Right cardiac atrium (tissue), 5 donors: Measurements from ENCODE around the gene SDF2L1. TPM values are rescaled to one million over a fixed set of nuclear protein-coding genes. Genes with fewer than 3 reads are reported as not detected.

Experiments
- ATAC-seq, 2 donors: fragments of 200-7000 bp; cut with Tn5 transposase; one replicate each; pipeline versions ENCODE4 v1.8.0 to v1.9.1; 2020; ENCODE audit warnings: moderate library complexity in 2 of 2, mild to moderate bottlenecking in 1 of 2
- DNase-seq, 3 donors: peaks; one replicate each; pipeline ENCODE4 v3.0.0-alpha.2; 2020
- H3K27ac ChIP-seq: one replicate; pipeline ENCODE4 v1.5.1; 2013; ENCODE audit warnings: mild to moderate bottlenecking, low read length, control low read depth, moderate library complexity
- H3K27me3 ChIP-seq: one replicate; pipeline ENCODE4 v1.6.1; 2013; ENCODE audit not compliant: control insufficient read depth, insufficient read depth
- H3K4me1 ChIP-seq: one replicate; pipeline ENCODE4 v1.6.1; 2013; ENCODE audit warnings: low read length; ENCODE audit not compliant: control insufficient read depth, insufficient read depth
- H3K4me3 ChIP-seq: one replicate; pipeline ENCODE4 v1.5.1; 2013; ENCODE audit warnings: low read length, control low read depth
- H3K9me3 ChIP-seq: one replicate; pipeline ENCODE4 v1.6.1; 2013; ENCODE audit warnings: low read length; ENCODE audit not compliant: control insufficient read depth
- WGBS: extraction: QIAGEN DNeasy Blood & Tissue Kit; methylation state at CpG from one replicate; pipeline ENCODE4 v1.1.7; 2013; 5-methylcytosine and 5-hydroxymethylcytosine counted together
- intact Hi-C, 4 donors: fragments of 100-400 bp; cut with DNase I; formaldehyde crosslinking; loops; one replicate each; pipeline versions ENCODE4 v1.11.0 to v1.14.0; 2022 to 2023
- polyA plus RNA-seq: library from polyadenylated mRNA; stranded (reverse); fragments of 200-250 nt; gene quantifications from one replicate; pipeline ENCODE4 v1.2.3, GENCODE V29; 2013
- total RNA-seq, 4 donors: library from RNA; stranded (reverse); fragmentation: NEBNext Ultra II Directional; extraction: Animal tissue kit (Norgen Biotek cat#: 25700); gene quantifications; one replicate each; pipeline ENCODE4 v1.2.1, GENCODE V29; 2021
- donor health status: healthy with polysubstance abuse.
- donor health status: DM: no; HTN: yes; CAD: no.
- donor health status: DM: no; HTN: no; CAD: no.
- donor health status: DM: no; HTN: yes; CAD: no; lungs with severe emphysema.
- donor health status: DM: yes; HTN: yes; CAD: no.

SDF2L1 gene
- total and polyA plus RNA-seq, 5 donors = 14.4 to 37.5 (median 34.9) TPM

GRCh38 chr22:21657020-21657359 lies 14.9 kb downstream of the SDF2L1 start:
- ATAC-seq (no peak), DNase-seq (peak in 1 of 3 donors; percentile 13)
- peak overlapping the region; percentile 49 for H3K4me3 ChIP-seq
- H3K27ac ChIP-seq = no peak overlapping the region
- H3K4me1 ChIP-seq = no peaks in the 10 kb centered on the region
- no peaks in the 10 kb centered on the region for H3K9me3 ChIP-seq
- no peaks in the 10 kb centered on the region for H3K27me3 ChIP-seq
- WGBS = 32% methylated on average over 17 of the region's 17 CpGs
- intact Hi-C loops = no loop called here

GRCh38 chr22:21657360-21658032 lies 15.4 kb downstream of the SDF2L1 start:
- ATAC-seq (peak; percentile 83 to 88), DNase-seq (peak; percentile 74 to 90 (median 89))
- Histone ChIP-seq H3K4me1 (no peaks in the 10 kb centered on the region), H3K9me3 (no peaks in the 10 kb centered on the region), H3K27me3 (no peaks in the 10 kb centered on the region), H3K27ac (no peak overlapping the region), H3K4me3 (peak overlapping the region; percentile 49)
- 2% methylated on average over 79 of the region's 79 CpGs for WGBS
- intact Hi-C loops = no loop called here

GRCh38 chr22:21659864-21660525 lies 17.9 kb downstream of the SDF2L1 start:
- Histone ChIP-seq H3K27ac (no peak overlapping the region), H3K4me1 (no peaks in the 10 kb centered on the region), H3K27me3 (no peaks in the 10 kb centered on the region), H3K4me3 (no peak overlapping the region), H3K9me3 (no peaks in the 10 kb centered on the region)
- WGBS = 69% methylated on average over 7 of the region's 7 CpGs
- no peak for ATAC-seq
- intact Hi-C loops = no loop called here
- peak in 1 of 3 donors; percentile 2 for DNase-seq

- DNase-seq (peak in 1 of 3 donors; percentile 6), ATAC-seq (no peak)
- no peaks in the 10 kb centered on the region for H3K4me1 ChIP-seq
- no peaks in the 10 kb centered on the region for H3K27me3 ChIP-seq
- H3K9me3 ChIP-seq = no peaks in the 10 kb centered on the region
- WGBS = 81% methylated on average over 7 of the region's 7 CpGs
- H3K27ac ChIP-seq = no peak overlapping the region
- intact Hi-C loops = no loop called here
- no peak overlapping the region for H3K4me3 ChIP-seq
These were observed 18.8 kb downstream of the SDF2L1 start for GRCh38 chr22:21660904-21661303.

- intact Hi-C loops = no loop called here
- no peaks in the 10 kb centered on the region for H3K9me3 ChIP-seq
- DNase-seq = peak in 1 of 3 donors; percentile 11
- no peak overlapping the region for H3K4me3 ChIP-seq
- no peaks in the 10 kb centered on the region for H3K4me1 ChIP-seq
- H3K27ac ChIP-seq = no peak overlapping the region
- no peaks in the 10 kb centered on the region for H3K27me3 ChIP-seq
- no peak for ATAC-seq
- WGBS = 93% methylated on average over 5 of the region's 5 CpGs
These were observed 19.9 kb downstream of the SDF2L1 start for GRCh38 chr22:21661991-21662390.

GRCh38 chr22:21663738-21664137 lies 21.6 kb downstream of the SDF2L1 start:
- no peaks in the 10 kb centered on the region for H3K9me3 ChIP-seq
- intact Hi-C loops = no loop called here
- ATAC-seq (no peak), DNase-seq (no peak)
- H3K4me3 ChIP-seq = no peak overlapping the region
- H3K27ac ChIP-seq = no peak overlapping the region
- 94% methylated on average over 2 of the region's 2 CpGs for WGBS
- no peaks in the 10 kb centered on the region for H3K4me1 ChIP-seq
- no peaks in the 10 kb centered on the region for H3K27me3 ChIP-seq

- Histone ChIP-seq H3K4me3 (peak overlapping the region; percentile 87), H3K27me3 (no peaks in the 10 kb centered on the region), H3K9me3 (no peaks in the 10 kb centered on the region), H3K4me1 (no peaks in the 10 kb centered on the region), H3K27ac (peak overlapping the region; percentile 100)
- WGBS = 76% methylated on average over 26 of the region's 26 CpGs
- DNase-seq (peak in 1 of 3 donors; percentile 52), ATAC-seq (no peak)
- intact Hi-C loops = no loop called here
These were observed 23.1 kb downstream of the SDF2L1 start for GRCh38 chr22:21665047-21665851.

GRCh38 chr22:21666786-21667185 lies 24.7 kb downstream of the SDF2L1 start:
- no peak overlapping the region for H3K27ac ChIP-seq
- intact Hi-C loops = no loop called here
- H3K9me3 ChIP-seq = no peaks in the 10 kb centered on the region
- 56% methylated on average over 16 of the region's 16 CpGs for WGBS
- peak overlapping the region; percentile 87 for H3K4me3 ChIP-seq
- H3K4me1 ChIP-seq = no peaks in the 10 kb centered on the region
- ATAC-seq (no peak), DNase-seq (peak in 1 of 3 donors; percentile 23)
- H3K27me3 ChIP-seq = no peaks in the 10 kb centered on the region

- Histone ChIP-seq H3K27me3 (no peaks in the 10 kb centered on the region), H3K4me3 (no peak overlapping the region), H3K27ac (no peak overlapping the region), H3K9me3 (no peaks in the 10 kb centered on the region), H3K4me1 (peaks cover 2% of the 10 kb centered on the region)
- intact Hi-C loops = no loop called here
- WGBS = 92% methylated on average over 9 of the region's 9 CpGs
- ATAC-seq (no peak), DNase-seq (peak in 2 of 3 donors; percentile 9 to 27)
These were observed 26.9 kb downstream of the SDF2L1 start for GRCh38 chr22:21669026-21669425.

GRCh38 chr22:21672107-21672629 lies 30.1 kb downstream of the SDF2L1 start:
- Histone ChIP-seq H3K4me1 (peaks cover 2% of the 10 kb centered on the region), H3K27me3 (no peaks in the 10 kb centered on the region), H3K27ac (no peak overlapping the region), H3K9me3 (no peaks in the 10 kb centered on the region), H3K4me3 (no peak overlapping the region)
- 77% methylated on average over 6 of the region's 6 CpGs for WGBS
- ATAC-seq (no peak), DNase-seq (no peak)
- intact Hi-C loops = no loop called here
